A673 (cell line): ENCODE measurements around the gene CHRNG.

ENCODE experiments used
- CTCF ChIP-seq: fragments of 300-800, 200-600 bp; sonication (generic); conservative IDR thresholded peaks from 2 replicates; pipeline ENCODE4 v1.5.1; 2017; ENCODE audit warnings: low read depth, mild to moderate bottlenecking, antibody characterized with exemption, low read length, moderate library complexity, mixed read lengths
- EZH2 ChIP-seq: fragments of 200-600 bp; sonication (generic); IDR thresholded peaks from 2 replicates; pipeline ENCODE4 v1.6.1; 2017; ENCODE audit warnings: borderline replicate concordance, low read depth, mild to moderate bottlenecking, mixed read lengths, antibody characterized with exemption, low read length; ENCODE audit not compliant: poor library complexity, severe bottlenecking

DNA sequence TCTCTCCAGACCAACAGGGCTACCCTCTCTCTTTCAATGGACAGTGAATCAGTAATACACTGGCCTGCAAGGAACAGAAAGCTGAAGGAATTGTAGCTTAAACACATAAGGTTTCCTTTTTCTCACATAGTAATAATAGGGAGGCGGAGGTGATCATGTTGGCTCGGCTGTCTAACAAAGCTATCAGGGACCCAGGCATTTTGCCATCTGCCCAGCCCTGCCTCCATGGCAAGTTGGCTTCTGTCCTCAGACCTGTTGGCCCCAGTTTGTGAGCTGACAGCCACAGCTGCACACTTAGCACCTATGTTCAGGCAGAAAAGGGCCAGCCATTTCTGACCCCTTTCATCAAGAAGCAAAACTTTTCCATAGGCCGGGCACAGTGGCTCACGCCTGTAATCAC is 2.0 kb upstream of the CHRNG start:
- TF ChIP-seq CTCF (no peak), EZH2 (no peak)
